Osteoblast (primary cell): ENCODE results near the gene SLC14A1. TPM values are rescaled to one million over a fixed set of nuclear protein-coding genes. Genes with fewer than 3 reads are reported as not detected.

Experiments
- DNase-seq: peaks from one replicate; pipeline ENCODE4 v3.0.0; 2011; ENCODE audit warnings: low spot score, mixed read lengths; ENCODE audit not compliant: insufficient read length; ENCODE audit errors: missing footprints
- H2AFZ ChIP-seq: 2 replicates; pipeline ENCODE4 v1.6.0; 2011; ENCODE audit warnings: mild to moderate bottlenecking, low read length
- H3K27ac ChIP-seq: 2 replicates; pipeline ENCODE4 v1.5.1; 2011; ENCODE audit warnings: mild to moderate bottlenecking, low read depth, low read length, moderate library complexity
- H3K27me3 ChIP-seq: 2 replicates; pipeline ENCODE4 v1.6.0; 2012; ENCODE audit warnings: mild to moderate bottlenecking, control low read depth, inconsistent platforms, low read length, moderate library complexity; ENCODE audit not compliant: insufficient read depth
- H3K36me3 ChIP-seq: 2 replicates; pipeline ENCODE4 v1.5.1; 2011; ENCODE audit warnings: mild to moderate bottlenecking, low read length, control low read depth, moderate library complexity; ENCODE audit not compliant: insufficient read depth
- H3K4me1 ChIP-seq: 2 replicates; pipeline ENCODE4 v1.5.1; 2011; ENCODE audit warnings: mild to moderate bottlenecking, low read length, control low read depth, moderate library complexity; ENCODE audit not compliant: insufficient read depth
- H3K4me2 ChIP-seq: 2 replicates; pipeline ENCODE4 v1.6.0; 2011; ENCODE audit warnings: mild to moderate bottlenecking, low read length; ENCODE audit not compliant: insufficient read depth
- H3K4me3 ChIP-seq: fragments of 200-600 bp; sonication (generic); 3 replicates; pipeline ENCODE4 v1.5.1; 2012; ENCODE audit warnings: mild to moderate bottlenecking, low read length, inconsistent platforms; ENCODE audit not compliant: insufficient read depth
- H3K79me2 ChIP-seq: 2 replicates; pipeline ENCODE4 v1.6.0; 2012; ENCODE audit warnings: mild to moderate bottlenecking, low read length, control low read depth, inconsistent platforms; ENCODE audit not compliant: insufficient read depth
- H3K9me3 ChIP-seq: 2 replicates; pipeline ENCODE4 v1.5.1; 2011; ENCODE audit warnings: low read depth, low read length, control low read depth
- H4K20me1 ChIP-seq: 2 replicates; pipeline ENCODE4 v1.6.0; 2012; ENCODE audit warnings: mild to moderate bottlenecking, low read length, control low read depth; ENCODE audit not compliant: insufficient read depth
- CTCF ChIP-seq: IDR thresholded peaks from 2 replicates; pipeline ENCODE4 v1.5.1; 2011; ENCODE audit warnings: mild to moderate bottlenecking, low read depth, low read length, moderate library complexity; ENCODE audit errors: extremely low read depth
- total RNA-seq: library from RNA; depleted of rRNA; stranded (reverse); fragments of >200 nt; gene quantifications from 2 replicates; pipeline ENCODE4 v1.2.3, GENCODE V29; 2012

SLC14A1 gene
- total RNA-seq, 1 donor: 136 TPM

- Histone ChIP-seq H3K4me3 (peak overlapping the region; percentile 56), H4K20me1 (no peaks in the 10 kb centered on the region), H3K4me1 (peaks cover 21% of the 10 kb centered on the region), H3K27ac (no peak overlapping the region), H2AFZ (peak overlapping the region; percentile 92), H3K79me2 (no peaks in the 10 kb centered on the region), H3K36me3 (no peaks in the 10 kb centered on the region), H3K27me3 (no peaks in the 10 kb centered on the region), H3K9me3 (no peaks in the 10 kb centered on the region), H3K4me2 (peak overlapping the region; percentile 82)
- peak; percentile 82 for DNase-seq
- peak; percentile 93 for TF ChIP-seq CTCF
Measured at GRCh38 chr18:45690975-45691815, 32.8 kb upstream of the SLC14A1 start.

GRCh38 chr18:45691816-45692179 is 32.2 kb upstream of the SLC14A1 start:
- no peak for DNase-seq
- Histone ChIP-seq H3K4me2 (no peak overlapping the region), H3K4me1 (peaks cover 21% of the 10 kb centered on the region), H3K36me3 (no peaks in the 10 kb centered on the region), H3K4me3 (no peak overlapping the region), H3K27me3 (no peaks in the 10 kb centered on the region), H3K27ac (no peak overlapping the region), H4K20me1 (no peaks in the 10 kb centered on the region), H3K9me3 (no peaks in the 10 kb centered on the region), H2AFZ (no peak overlapping the region), H3K79me2 (no peaks in the 10 kb centered on the region)
- TF ChIP-seq CTCF: no peak

- no peaks in the 10 kb centered on the region for H3K36me3 ChIP-seq
- H3K4me3 ChIP-seq: no peak overlapping the region
- no peak overlapping the region for H3K27ac ChIP-seq
- H3K27me3 ChIP-seq: no peaks in the 10 kb centered on the region
- DNase-seq: no peak
- no peaks in the 10 kb centered on the region for H3K79me2 ChIP-seq
- no peaks in the 10 kb centered on the region for H3K4me1 ChIP-seq
- H4K20me1 ChIP-seq: no peaks in the 10 kb centered on the region
- no peak for TF ChIP-seq CTCF
- H3K9me3 ChIP-seq: no peaks in the 10 kb centered on the region
- no peak overlapping the region for H2AFZ ChIP-seq
- H3K4me2 ChIP-seq: no peak overlapping the region
Measured at GRCh38 chr18:45702708-45703265, 21.2 kb upstream of the SLC14A1 start.

GRCh38 chr18:45708831-45709230 is 15.2 kb upstream of the SLC14A1 start:
- H3K27ac ChIP-seq: no peak overlapping the region
- H3K79me2 ChIP-seq: no peaks in the 10 kb centered on the region
- H2AFZ ChIP-seq: no peak overlapping the region
- no peak overlapping the region for H3K4me2 ChIP-seq
- no peaks in the 10 kb centered on the region for H4K20me1 ChIP-seq
- no peak for TF ChIP-seq CTCF
- no peak for DNase-seq
- H3K4me3 ChIP-seq: no peak overlapping the region
- peaks cover 3% of the 10 kb centered on the region for H3K9me3 ChIP-seq
- no peaks in the 10 kb centered on the region for H3K27me3 ChIP-seq
- no peaks in the 10 kb centered on the region for H3K4me1 ChIP-seq
- H3K36me3 ChIP-seq: no peaks in the 10 kb centered on the region
